Effector memory CD4-positive, alpha-beta T cell (primary cell): Measurements from ENCODE around the gene MPZ.
A peak's percentile ranks its signal among the peaks of the same experiment; 100 is the strongest.
"Not testable (repeated sequence)": the region's sequence is repeated elsewhere in the genome, so short reads cannot be mapped to it uniquely, and the experiment has no call there.

ENCODE experiments used
- DNase-seq, 3 donors: peaks; one replicate each; pipeline ENCODE4 v3.0.0-alpha.2; 2020
- H3K27ac ChIP-seq: 2 replicates; pipeline ENCODE4 v1.7.0; 2013; ENCODE audit warnings: mild to moderate bottlenecking, low read length, moderate library complexity; ENCODE audit not compliant: insufficient read depth, poor library complexity, severe bottlenecking
- H3K27me3 ChIP-seq: replicated peaks from 2 replicates; pipeline ENCODE4 v1.7.0; 2013; ENCODE audit warnings: mild to moderate bottlenecking, low read length; ENCODE audit not compliant: insufficient read depth, control insufficient read depth, poor library complexity, severe bottlenecking
- H3K36me3 ChIP-seq: 2 replicates; pipeline ENCODE4 v1.7.0; 2013; ENCODE audit warnings: mild to moderate bottlenecking, low read length, moderate library complexity; ENCODE audit not compliant: control insufficient read depth, insufficient read depth
- H3K4me1 ChIP-seq: 2 replicates; pipeline ENCODE4 v1.7.0; 2013; ENCODE audit warnings: low read length, mild to moderate bottlenecking; ENCODE audit not compliant: control insufficient read depth, insufficient read depth, poor library complexity, severe bottlenecking
- H3K4me3 ChIP-seq: 2 replicates; pipeline ENCODE4 v1.7.0; 2013; ENCODE audit warnings: low read length, low read depth, mild to moderate bottlenecking; ENCODE audit not compliant: insufficient read depth, poor library complexity, severe bottlenecking
- H3K9me3 ChIP-seq: 2 replicates; pipeline ENCODE4 v1.7.0; 2013; ENCODE audit warnings: mild to moderate bottlenecking, low read length, moderate library complexity; ENCODE audit not compliant: control insufficient read depth

Gene MPZ

DNA sequence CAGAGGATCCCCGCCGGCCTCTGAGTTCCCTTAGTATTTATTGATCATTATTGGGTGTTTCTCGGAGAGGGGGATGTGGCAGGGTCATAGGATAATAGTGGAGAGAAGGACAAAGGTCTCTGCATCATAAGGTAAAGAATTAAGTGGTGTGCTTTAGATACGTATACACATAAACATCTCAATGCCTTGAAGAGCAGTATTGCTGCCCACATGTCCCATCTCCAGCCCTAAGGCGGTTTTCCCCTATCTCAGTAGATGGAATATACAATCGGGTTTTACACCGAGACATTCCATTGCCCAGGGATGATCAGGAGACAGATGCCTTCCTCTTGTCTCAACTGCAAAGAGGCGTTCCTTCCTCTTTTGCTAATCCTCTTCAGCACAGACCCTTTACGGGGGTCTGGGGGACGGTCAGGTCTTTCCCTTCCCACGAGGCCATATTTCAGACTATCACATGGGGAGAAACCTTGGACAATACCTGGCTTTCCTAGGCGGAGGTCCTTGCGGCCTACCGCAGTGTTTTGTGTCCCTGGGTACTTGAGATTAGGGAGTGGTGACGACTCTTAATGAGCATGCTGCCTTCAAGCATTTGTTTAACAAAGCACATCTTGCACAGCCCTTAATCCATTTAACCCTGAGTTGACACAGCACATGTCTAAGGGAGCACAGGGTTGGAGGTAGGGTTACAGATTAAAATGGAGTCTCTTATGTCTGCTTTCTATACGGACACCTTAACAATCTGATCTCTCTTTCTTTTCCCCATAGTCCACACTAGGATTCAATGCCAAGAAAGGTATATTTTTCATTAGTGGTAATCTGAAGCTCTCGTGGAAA, 6.3 kb upstream of the MPZ start:
- H3K27me3 ChIP-seq, H3K36me3 ChIP-seq, H3K27ac ChIP-seq, H3K4me3 ChIP-seq, H3K9me3 ChIP-seq, DNase-seq: not testable (repeated sequence)
- H3K4me1 ChIP-seq = peaks cover 14% of the 10 kb centered on the region

DNA sequence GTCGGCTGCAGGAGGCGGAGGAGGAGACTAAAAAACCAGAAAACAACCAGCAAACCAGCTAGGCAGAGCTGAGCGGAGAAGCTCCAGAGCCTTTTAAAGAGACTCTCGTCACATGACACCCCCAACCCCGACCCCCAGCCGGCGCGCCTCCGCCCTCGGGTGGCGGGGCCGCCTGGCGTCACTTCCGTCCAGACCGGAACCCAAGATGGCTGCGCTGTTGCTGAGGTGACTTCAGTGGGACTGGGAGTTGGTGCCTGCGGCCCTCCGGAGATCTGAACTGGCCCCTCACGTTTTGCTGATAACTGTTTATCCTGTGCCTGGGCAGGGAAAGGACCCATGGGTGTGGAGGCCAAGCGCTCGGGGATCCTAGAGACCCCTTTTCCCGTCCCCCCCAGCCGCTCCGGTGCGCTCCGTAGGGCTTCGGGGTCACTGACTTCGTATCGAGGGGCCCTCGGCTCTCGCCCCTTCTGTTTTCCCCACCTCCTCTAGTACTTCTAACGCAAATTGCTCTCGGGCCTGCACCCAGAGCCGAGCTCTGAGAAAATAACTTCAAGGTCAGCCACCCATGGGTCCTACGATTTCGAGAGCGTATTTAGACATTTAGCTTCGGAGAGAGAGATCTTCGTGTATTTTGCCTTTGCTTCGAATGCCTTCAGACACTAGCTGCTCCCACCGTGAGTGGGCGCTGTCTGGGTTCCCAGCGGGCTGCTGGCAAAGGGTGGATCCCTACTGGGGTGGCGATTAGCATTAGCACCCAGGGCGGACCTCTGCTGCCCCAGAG, 4.6 kb upstream of the MPZ start, which contains the start of gene SDHC:
Gene SDHC, plus strand, starts transcription at position 181 of the 781 bp plus-strand sequence. Its CDS starts 25 bp downstream, at position 206.
- Histone ChIP-seq H3K27ac (peak within 1 kb of the TSS; percentile 89), H3K9me3 (no peaks in the 10 kb centered on the region)

DNA sequence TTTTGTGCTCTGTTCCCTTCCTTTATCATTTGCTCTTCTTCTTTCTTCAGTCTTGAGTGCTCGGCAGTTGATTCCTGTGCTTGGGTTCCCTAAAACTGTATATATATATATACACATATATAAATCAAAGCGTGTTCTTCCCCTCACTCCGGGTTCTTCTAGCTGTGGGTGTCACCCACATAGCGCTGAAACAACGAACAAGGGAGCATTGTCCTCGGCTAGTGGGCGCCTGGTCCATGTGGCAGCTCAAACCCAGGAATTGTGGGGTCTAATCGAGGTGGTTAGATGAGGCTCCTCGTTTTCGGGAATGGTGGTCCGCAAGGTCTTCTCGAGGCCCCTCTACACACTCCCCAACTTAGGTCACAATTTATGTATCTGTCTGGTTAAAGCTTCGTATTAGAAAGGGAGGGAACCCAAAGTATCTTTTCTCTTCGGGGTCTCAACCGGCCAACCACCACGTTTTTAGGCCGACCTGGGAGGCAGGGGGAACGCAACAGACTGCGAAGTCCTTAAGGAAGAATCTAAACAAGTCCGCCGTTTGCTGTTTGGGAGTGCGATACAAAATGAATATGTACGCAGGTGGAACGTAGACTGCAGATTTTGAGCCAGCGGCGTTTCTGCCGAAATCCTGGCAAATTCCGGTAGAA, 3.9 kb upstream of the MPZ start:
- H3K4me1 ChIP-seq = peaks cover 14% of the 10 kb centered on the region
- DNase-seq = no peak
- H3K27me3 ChIP-seq = no peaks in the 10 kb centered on the region
- H3K27ac ChIP-seq = peak overlapping the region; percentile 89
- H3K9me3 ChIP-seq = no peaks in the 10 kb centered on the region
- no peaks in the 10 kb centered on the region for H3K36me3 ChIP-seq
- peak overlapping the region; percentile 79 for H3K4me3 ChIP-seq

More for the DNA sequence above, 4.6 kb upstream of the MPZ start, which contains the start of gene SDHC:
- H3K27me3 ChIP-seq = no peaks in the 10 kb centered on the region
- H3K4me1 ChIP-seq = peaks cover 14% of the 10 kb centered on the region
- peak; percentile 83 to 86 (median 86) for DNase-seq
- H3K36me3 ChIP-seq = no peaks in the 10 kb centered on the region
- peak within 1 kb of the TSS; percentile 79 for H3K4me3 ChIP-seq

DNA sequence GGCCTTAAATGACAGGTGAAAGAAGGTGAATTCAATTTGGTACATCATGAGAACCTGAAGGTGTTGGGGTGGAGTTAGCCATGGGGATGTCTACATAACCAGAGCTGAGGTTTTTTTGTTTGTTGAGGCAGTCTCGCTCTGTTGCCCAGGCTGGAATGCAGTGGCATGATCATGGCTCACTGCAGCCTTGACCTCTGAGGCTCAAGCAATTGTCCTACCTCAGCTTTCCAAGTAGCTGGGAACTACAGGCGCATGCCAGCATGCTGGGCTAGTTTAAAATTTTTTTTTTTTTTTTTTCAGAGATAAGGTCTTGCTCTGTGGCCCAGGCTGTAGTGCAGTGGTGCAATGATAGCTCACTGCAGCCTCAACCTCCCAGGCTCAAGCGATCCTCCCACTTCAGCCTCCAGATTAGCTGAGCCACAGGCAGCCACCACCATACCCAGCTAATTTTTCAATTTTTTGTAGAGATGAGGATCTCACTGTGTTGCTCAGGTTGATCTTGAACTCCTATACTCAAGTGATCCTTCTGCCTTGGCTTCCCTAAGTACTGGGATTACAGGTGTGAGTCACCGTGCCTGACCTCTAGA, 1.9 kb upstream of the MPZ start:
- Histone ChIP-seq H3K36me3 (no peaks in the 10 kb centered on the region), H3K9me3 (no peaks in the 10 kb centered on the region)
- no peak for DNase-seq

DNA sequence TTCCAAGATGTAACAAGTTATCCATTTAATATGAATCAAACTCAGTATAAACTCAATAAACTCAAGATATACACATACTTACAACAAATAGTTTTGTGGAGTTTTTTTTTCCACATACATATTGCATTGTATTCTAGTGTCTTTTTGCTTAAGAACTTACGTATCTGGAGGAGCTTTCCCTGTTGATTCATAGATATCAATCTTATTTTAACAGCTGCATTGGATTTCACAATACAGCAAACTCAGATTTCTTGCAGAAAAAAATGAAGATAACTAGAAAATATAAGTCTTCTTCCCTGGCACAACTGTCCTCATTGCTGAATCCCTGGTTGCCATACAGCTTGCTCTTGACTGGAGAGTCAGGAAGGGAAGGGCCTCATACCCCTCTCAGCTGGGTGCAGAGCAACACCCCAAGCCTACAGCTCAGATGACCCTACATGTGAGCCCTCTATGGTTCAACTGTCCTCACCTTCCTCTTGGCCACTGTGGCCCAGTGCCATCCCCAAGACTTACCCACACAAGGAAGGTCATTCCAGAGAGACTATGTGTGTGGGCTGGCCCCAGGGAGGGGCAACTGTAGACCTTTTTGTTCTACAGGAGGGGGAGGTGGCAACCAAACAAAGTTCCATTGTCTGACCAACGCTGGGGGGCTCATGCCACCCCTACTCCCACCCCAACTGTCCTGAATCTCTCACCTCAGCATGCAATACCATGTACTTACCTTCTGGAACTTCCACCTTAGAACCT, 1.7 kb downstream of the MPZ start:
- no peaks in the 10 kb centered on the region for H3K9me3 ChIP-seq
- H3K27me3 ChIP-seq = no peaks in the 10 kb centered on the region
- H3K4me1 ChIP-seq = peaks cover 11% of the 10 kb centered on the region
- H3K36me3 ChIP-seq = peaks cover 7% of the 10 kb centered on the region
- H3K27ac ChIP-seq = no peak overlapping the region
- H3K4me3 ChIP-seq = no peak overlapping the region
- DNase-seq = no peak

More for the DNA sequence above, 1.9 kb upstream of the MPZ start:
- H3K27ac ChIP-seq = no peak overlapping the region
- H3K4me1 ChIP-seq = peaks cover 14% of the 10 kb centered on the region
- H3K4me3 ChIP-seq = no peak overlapping the region
- no peaks in the 10 kb centered on the region for H3K27me3 ChIP-seq

DNA sequence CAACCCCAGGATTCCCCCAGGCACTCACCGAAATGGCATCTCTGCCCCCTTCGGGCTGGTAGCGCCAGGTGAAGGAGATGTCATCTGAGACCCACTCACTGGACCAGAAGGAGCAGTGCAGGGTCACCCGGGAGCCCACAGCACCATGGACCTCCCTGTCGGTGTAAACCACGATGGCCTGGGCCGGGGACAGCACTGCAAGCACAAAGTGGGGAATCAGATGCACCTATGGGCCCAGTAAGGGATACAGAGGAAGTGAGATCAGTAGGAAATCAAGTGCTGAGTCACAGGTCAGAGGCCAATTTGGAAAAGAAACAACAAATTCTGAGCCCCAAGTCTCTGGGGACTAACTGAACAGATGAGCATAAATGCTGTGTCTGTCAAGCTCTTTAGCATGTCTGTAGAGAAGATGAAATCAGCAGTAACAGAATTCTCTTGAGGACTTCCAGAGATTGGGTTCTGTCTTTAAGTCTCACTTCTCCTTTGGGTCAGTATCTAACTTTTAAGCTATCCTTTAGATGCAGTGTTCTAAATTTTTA, 2.5 kb downstream of the MPZ start:
- H3K4me3 ChIP-seq = no peak overlapping the region
- peaks cover 11% of the 10 kb centered on the region for H3K4me1 ChIP-seq
- peak in 1 of 3 donors; percentile 3 for DNase-seq
- H3K27me3 ChIP-seq = no peaks in the 10 kb centered on the region
- H3K36me3 ChIP-seq = peaks cover 8% of the 10 kb centered on the region
- peak overlapping the region; percentile 35 for H3K27ac ChIP-seq
- no peaks in the 10 kb centered on the region for H3K9me3 ChIP-seq

DNA sequence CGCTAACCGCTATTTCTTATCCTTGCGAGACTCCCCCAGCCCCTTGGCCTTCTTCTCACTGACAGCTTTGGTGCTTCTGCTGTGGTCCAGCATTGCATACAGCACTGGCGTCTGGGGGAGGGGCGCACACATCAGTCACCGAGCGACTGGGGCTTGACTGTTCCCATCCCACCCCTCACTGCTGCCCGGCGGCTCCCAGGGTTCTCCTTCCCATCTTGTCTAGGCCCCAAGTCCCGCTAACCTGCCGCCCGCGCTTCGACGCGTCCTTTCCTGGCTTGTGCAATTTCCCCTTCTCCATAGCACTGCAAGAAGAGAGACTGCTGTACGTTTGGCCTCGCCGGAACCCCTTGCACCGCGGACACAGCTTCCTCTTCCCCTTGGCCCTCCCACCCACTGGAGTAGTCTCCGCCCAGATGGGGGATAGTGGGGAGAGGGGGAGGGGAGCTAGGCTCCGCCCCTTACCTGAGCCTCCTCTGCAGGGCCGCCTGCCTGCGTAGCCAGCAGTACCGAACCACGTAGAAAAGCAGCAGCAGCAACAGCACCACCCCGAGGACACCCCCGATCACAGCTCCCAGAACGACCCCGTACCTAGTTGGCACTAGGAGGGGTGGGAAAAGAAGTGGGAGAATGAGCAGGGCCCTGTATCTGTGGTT, 3.8 kb downstream of the MPZ start:
- peaks cover 11% of the 10 kb centered on the region for H3K4me1 ChIP-seq
- no peaks in the 10 kb centered on the region for H3K9me3 ChIP-seq
- no peaks in the 10 kb centered on the region for H3K27me3 ChIP-seq
- peaks cover 10% of the 10 kb centered on the region for H3K36me3 ChIP-seq
- peak; percentile 78 to 83 (median 80) for DNase-seq
- peak overlapping the region; percentile 70 for H3K27ac ChIP-seq
- H3K4me3 ChIP-seq = peak overlapping the region; percentile 77

DNA sequence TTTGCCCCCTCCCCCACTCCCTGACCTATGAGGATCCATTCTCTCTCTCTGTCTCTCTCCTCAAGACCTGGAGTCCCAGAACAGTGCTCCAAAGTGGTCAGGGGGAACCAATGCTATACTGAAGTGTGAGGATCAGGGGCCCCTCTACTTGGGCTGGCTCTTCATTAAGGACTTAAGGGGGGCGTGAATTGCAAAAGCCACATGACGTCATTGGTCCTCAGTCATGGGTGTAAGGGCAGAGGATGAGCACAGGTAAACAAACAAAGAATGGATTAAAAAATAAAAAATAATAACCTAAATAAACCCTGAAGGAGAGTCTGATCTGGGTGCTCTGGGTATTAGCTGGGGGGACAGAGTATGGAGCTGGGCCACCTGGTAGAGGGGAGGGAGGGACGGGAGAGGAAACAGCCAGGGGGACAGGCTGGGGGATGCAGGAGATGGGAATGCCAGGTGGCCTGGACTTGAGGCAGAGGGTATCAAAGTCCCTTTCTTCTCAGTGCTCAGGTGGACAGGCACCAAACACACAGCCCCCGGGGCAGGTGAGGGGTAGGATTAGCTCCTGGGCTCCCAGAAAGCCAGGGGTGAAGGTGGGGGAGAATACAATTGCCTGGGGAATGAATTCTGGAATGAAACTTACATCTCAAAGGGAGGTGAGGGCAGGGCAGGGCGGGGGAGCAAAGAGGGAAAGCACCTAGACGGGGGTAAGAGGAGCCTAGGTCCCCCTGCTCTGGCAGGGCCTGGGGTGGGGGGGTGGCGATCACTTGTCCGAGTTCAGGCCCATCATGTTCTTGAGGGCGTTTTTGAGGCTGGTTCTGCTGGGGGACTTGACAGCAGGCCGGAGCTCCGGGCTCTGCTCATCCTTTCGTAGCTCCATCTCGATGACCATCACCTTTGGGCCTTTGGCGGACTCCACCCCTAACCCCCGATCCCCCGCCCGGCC, 4.6 kb downstream of the MPZ start:
- Histone ChIP-seq H3K4me1 (peaks cover 11% of the 10 kb centered on the region), H3K9me3 (no peaks in the 10 kb centered on the region), H3K27ac (peak overlapping the region; percentile 70), H3K36me3 (peaks cover 10% of the 10 kb centered on the region), H3K4me3 (peak overlapping the region; percentile 77), H3K27me3 (no peaks in the 10 kb centered on the region)
- DNase-seq = no peak
